ENCODE data around the gene DUSP3.

GRCh38 chr17:43736389-43736788 is 42.4 kb downstream of the DUSP3 start:
- TF ChIP-seq, protein P1, sequence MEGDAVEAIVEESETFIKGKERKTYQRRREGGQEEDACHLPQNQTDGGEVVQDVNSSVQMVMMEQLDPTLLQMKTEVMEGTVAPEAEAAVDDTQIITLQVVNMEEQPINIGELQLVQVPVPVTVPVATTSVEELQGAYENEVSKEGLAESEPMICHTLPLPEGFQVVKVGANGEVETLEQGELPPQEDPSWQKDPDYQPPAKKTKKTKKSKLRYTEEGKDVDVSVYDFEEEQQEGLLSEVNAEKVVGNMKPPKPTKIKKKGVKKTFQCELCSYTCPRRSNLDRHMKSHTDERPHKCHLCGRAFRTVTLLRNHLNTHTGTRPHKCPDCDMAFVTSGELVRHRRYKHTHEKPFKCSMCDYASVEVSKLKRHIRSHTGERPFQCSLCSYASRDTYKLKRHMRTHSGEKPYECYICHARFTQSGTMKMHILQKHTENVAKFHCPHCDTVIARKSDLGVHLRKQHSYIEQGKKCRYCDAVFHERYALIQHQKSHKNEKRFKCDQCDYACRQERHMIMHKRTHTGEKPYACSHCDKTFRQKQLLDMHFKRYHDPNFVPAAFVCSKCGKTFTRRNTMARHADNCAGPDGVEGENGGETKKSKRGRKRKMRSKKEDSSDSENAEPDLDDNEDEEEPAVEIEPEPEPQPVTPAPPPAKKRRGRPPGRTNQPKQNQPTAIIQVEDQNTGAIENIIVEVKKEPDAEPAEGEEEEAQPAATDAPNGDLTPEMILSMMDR (IDR thresholded peaks at IDR 0.05): no peak
- no peak for TF ChIP-seq POLR2A (IDR thresholded peaks at IDR 0.05)
